Left renal pelvis (tissue), 4 donors: ENCODE data around the gene ZSCAN5C. TPM values are rescaled to one million over a fixed set of nuclear protein-coding genes. Genes with fewer than 3 reads are reported as not detected.

Experiments
- polyA plus RNA-seq, 4 donors: library from polyadenylated mRNA; unstranded; fragments of 120-200 nt; gene quantifications; one replicate each; pipeline ENCODE4 v1.2.1, GENCODE V29; 2013; ENCODE audit not compliant: insufficient read length in 4 of 4

Gene ZSCAN5C
- polyA plus RNA-seq, 4 donors = 0.14 TPM; not detected in 3

Other genes starting within 250 kb of the ZSCAN5C start
- not detected for gene NLRP5, start 215.5 kb upstream of the ZSCAN5C start, polyA plus RNA-seq
- gene ZNF787, start 81.0 kb upstream of the ZSCAN5C start, polyA plus RNA-seq = 10 to 100 TPM; 11.1 to 25.0 (median 13.3) TPM
- 10 to 100 TPM; 19.3 to 43.5 (median 23.5) TPM for gene ZNF444, start 61.0 kb upstream of the ZSCAN5C start, polyA plus RNA-seq
- not detected for gene GALP, start 26.3 kb upstream of the ZSCAN5C start, polyA plus RNA-seq
- under 1 TPM in 1 of 4 donors, not detected in 3; 0.15 TPM for gene ZSCAN5B, start 4.5 kb upstream of the ZSCAN5C start, polyA plus RNA-seq
- 1 to 10 TPM in 3 of 4 donors, under 1 TPM in 1; 0.86 to 3.0 (median 1.5) TPM for gene EDDM13, start 70.5 kb downstream of the ZSCAN5C start, polyA plus RNA-seq
- 10 to 100 TPM; 12.3 to 16.7 (median 13.5) TPM for gene ZSCAN5A, start 112.6 kb downstream of the ZSCAN5C start, polyA plus RNA-seq
- gene ZNF582, start 191.3 kb downstream of the ZSCAN5C start, polyA plus RNA-seq = 10 to 100 TPM in 2 of 4 donors, 1 to 10 TPM in 2; 6.8 to 13.7 (median 10.3) TPM
- gene ZNF583, start 202.1 kb downstream of the ZSCAN5C start, polyA plus RNA-seq = 10 to 100 TPM in 2 of 4 donors, 1 to 10 TPM in 2; 8.0 to 15.6 (median 9.8) TPM